HL-60/S4 (cell line): Measurements from ENCODE around the gene SLC43A3.

ENCODE experiments used
- in situ Hi-C: fragments of 300-500 bp; cut with MboI; formaldehyde crosslinking; loops from 2 replicates; pipeline ENCODE4 v1.14.3; 2022; ENCODE audit warnings: low sequenced_read_pairs

Gene SLC43A3

DNA sequence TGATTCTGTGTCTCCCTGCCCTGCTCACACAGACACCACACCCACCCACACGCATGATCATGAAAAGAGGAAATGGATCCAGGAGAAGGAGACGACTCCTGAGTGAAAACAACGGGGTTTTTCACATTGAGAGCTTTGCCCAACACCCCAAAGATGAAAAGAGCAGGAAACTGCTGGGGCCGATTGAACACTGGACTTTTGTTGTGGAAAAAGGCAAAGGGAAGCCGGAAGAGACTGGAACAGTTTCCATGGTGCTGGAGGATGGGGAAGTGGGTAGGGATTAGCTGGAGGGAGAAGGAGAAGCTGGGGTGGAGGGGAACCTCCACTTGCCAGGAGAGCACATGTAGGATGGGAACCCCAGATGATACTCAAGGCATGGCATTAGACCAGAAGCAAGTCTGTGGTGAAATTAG lies 5.2 kb upstream of the SLC43A3 start:
- in situ Hi-C loops: no loop called here

DNA sequence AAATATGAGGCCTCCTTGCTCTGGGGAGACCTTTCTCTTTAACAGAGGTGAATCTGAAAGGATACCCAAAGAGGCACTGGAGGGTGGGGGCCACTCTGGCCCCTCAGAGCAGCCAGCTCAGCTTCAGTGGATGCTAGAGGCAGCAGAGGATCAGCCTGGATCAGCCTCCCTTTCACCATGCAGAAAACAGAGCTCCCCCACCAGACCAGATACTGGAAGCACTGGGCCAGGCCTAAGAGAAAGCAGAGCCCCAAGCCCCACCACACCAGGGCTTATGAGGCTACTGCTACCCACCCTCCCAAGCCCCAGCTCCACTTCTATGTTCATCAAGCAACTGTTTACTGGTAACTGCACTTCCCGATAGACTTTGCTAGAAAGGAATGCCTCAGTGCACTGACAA lies 4.0 kb upstream of the SLC43A3 start:
- in situ Hi-C loops: no loop called here

DNA sequence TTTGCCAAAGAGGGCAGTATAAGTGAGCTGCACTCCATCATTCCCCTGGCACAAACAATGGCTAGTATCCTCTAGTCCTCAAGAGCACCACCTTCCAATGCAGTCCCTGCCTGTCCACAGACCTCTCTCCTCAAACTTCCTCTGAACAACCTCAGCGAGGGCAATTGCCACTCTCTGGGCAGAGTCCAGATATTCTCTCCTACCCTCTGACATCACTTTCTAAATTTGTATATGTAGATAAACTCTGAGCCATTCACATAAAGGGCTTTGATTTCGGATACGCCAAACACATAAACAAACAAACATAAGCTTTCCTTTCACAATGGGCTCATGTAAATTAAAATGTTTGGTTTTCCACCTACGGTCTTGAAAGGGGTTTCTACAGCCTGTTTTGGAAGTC lies 3.0 kb upstream of the SLC43A3 start:
- in situ Hi-C loops: no loop called here

DNA sequence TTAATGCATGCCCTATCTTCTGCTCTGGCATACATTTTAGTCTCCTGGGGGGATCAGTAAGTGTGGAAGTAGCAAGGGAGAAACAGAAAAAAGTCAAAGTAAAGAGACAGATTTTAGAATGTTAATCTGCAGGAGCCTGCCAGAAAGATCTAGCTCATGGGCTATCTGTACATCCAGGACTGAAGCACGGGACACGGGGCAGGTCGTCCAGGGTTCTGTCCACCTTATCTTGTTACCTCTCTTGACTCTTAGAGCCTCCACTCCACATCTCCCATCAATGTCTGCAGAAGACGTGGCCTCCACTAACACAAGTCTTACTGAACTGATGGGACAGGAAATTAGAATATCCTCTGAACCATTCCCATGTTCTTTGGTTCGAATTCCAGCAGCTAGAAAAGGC lies 1.7 kb upstream of the SLC43A3 start:
- in situ Hi-C loops: no loop called here

DNA sequence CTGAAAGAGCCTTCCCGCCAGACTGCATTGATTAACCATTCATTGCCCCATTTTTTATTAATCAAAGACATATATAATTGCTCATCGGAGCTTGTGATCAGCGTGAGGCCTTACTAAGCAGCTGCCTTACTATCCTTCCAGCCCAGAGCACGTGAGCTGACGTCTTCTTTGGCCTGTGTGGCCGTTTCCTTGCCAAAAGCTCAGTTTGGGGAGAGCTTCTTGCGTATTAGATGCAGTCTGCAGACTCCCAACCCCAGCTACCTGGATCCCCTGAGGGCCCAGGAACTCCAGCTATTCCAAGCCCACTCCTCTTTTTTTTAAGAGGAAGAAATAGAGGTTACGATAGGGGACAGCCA lies 784 bp upstream of the SLC43A3 start:
- in situ Hi-C loops: no loop called here

DNA sequence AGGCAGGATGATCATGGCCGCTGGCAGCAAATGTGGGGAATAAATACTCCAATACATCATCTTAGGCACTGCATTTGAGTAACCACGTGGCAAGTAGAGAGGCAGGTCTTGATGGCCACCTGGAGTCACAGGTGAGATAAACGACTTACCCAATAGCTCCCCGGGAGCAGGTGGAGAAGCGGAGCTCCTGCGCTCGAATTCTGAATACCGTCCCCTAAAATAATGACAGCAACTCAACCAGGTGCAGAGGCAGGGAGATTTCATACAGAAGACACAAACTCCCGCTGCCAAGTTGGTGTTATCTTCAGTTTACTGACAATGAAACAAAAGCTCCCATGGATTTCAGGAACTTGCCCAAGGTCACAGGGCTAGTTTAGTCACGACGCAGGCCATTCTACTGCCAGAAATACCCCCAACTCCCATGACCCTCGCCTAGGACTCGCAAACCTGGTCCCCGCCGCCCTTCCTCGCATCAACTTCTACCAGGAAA lies 437 bp downstream of the SLC43A3 start:
- in situ Hi-C loops: no loop called here

DNA sequence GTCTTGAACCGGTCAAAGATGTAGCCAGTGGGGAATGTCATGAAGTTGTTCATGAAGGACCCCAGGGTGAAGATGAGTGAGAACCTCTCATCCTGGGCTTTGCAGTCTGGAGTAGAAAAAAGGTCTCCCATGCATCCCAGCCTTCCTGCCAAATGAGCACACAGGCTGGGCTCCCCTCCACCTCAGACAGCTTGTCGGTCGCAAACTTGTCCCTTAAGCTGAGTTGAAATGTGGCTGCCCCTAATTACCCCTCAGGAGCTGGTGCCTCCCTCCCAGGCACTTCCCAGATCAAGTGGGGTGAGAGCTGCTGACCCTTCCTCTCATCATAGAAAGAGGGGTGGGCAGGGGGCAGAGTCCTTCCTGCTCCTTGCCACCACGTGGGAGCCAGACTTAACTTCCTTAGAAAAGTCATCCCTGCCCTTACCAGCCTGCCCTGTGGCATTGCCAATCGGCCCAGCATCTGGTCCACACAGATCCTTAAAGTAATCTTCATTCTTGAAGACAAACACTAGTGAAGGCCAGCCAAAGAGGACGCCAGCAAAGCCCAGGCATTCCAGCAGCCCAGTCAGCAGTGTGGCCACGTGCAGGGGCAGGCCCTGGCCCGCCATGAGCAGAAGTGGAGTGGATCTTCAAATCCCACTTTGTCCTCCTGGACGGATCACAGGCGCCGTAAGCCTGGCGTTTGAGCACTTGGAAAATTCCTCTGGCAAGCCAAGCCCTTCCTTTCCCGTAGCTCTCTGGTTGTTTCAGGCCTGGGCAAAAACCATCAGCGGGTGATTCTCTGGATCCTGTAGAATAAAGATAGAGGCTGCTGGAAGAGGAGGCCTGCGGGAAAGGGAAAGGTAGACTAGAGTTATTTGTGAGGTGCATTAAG lies 1.1 kb downstream of the SLC43A3 start:
- in situ Hi-C loops: no loop called here

DNA sequence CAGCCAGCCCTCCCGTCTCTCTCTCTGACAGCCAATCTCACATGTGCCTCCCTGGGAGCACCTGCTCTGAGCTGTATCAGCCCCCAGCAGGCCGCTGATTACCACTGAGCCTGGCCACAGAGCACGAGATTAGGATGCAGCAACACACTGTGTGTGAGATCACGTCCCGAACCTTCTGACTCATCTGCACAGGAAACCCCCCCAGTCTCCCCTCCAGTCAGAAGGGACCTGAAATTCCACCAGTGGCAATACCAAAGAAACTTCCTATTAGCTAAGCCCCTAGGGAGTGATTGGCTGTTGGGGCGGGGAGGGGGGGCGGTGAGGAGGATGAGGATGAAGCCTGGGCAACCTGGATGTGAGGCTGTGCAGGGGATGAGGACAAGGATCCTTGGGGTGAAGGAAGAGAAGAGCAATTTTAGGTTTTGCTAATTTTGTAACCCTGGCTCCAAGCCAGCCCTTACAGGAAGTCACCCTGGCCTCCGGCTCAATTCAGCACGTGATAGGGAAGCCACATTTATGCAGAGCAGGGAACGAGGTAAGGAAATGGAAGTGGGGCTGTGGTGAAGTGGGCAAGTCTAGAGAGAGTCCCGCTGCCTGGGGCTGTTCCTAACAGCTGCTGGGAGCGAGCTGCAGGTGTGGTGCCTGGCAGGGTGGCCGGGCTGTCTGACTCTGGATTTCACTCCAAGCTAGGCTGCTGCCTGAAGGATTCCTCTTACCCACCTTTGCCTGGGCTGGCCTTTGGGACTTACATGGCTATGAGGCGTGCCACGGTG lies 1.9 kb downstream of the SLC43A3 start:
- in situ Hi-C loops: no loop called here

DNA sequence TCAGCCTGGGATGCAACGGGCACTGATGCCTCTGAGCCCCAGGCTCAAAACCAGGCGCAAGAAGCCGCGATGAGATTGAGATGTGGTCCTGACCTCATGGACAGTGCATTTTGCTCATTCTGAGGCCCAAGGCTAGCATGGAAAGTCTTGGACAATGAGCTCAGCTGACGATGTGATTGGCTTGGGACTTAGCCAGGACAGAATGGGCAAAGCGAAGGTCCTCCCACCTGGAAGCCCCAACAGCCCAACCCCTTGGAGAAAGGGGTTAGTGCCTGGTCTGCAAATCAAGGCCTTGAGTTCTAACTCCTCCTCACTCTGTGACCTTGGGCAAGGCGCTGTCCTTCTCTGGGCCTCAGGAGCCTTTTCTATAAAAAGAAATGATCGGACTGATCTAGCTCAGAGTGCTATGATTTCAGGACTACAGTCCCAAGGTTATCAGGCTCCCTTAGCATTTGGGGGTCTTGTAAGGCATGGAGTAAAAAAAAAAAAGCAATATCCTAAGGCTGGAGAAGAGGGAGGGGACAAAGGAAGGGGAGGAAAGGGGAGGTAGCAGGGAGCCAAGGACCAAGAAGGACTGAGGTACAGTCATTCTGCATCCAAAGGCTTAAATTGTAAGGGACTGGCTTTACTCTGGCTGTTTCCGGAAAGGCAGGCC lies 2.7 kb downstream of the SLC43A3 start:
- in situ Hi-C loops: no loop called here

DNA sequence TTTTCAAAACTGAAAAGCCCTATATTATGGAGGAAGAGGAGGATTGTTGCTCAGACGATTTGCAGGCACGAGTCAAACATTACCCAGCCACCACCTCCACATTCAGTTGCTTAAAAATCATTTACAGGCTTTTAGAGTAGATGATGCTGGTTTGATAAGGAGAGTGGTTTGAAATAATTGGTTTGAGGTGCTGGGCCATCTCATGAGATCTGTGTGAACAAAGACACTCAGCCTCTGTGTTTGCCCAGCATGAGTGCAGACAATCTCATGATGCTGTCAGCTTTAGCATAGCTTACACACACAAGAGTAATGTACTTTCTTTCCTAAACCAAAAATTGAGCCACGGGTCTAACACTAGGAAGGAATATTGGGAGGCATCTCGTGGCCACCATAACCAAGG lies 4.3 kb downstream of the SLC43A3 start:
- in situ Hi-C loops: no loop called here

DNA sequence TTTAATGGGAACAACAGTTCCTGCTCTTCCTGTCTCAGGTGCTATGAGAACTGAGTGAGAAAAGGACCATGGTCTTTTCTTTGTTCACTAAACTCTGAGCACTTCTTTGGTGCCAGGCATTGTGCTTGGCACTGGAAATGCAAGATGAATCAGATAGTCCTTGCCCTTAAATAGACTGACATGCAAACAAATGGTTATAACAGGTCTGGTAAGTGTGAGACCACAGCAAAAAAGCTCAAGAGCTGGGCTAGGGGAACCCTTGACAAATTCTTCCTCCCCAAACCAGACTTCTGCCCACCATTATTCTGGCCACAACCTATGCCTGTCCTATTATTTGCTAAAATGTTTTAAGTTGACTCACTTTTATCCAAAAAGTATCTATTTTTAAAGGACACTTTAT lies 5.1 kb downstream of the SLC43A3 start:
- in situ Hi-C loops: no loop called here

DNA sequence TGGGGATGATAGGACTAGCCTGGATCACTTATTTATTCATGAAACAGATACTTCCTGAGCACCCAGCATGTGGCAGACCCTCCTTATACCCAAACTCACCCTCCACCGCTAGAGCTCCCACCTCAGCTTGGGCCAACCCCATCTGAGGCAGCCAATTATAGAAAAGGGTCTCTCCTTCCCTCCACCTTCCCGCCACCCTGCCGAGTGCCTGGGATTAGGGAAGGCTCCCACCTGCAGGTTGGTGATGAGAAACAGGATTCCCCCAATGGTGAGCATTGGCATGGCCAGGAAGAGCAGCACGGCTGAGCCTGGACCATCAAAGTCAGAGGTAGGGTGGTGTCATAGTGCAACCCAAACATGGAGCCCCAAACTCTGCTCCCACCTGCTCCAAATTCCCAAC lies 5.9 kb downstream of the SLC43A3 start:
- in situ Hi-C loops: no loop called here

DNA sequence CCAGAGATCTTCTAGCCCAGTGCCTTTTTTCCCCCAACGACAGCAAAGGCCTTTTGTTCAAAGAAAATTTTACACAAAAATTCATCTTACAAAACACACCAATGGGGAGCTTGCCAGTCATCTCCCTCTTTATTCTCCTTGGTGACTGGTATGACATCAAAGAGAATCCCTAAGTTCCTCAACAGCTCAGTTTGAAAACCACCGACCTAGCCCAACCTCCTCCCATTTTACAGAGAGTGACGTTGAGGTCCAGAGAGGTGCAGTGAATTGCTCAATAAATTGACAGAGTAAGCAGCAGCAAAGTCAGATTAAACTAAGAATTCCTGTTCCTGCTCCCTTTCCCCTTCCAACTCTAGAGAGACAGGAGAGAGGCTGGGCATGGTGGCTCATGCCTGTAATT lies 7.8 kb downstream of the SLC43A3 start:
- in situ Hi-C loops: no loop called here

DNA sequence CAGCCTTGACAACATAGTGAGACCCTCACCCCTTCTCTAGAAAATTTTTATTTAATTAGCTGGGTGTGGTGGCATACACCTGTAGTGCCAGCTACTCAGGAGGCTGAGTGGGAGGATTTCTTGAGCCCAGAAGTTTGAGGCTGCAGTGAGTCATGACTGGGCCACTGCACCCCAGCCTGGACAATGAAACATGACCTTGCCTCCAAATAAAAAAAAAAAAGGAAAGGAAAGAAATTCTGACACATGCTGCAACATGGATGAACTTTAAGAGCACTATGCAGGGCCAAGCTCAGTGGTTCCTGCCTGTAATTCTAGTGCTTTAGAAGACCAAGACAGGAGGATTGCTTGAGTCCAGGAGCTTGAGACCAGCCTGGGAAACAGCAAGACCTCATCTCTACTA lies 8.8 kb downstream of the SLC43A3 start:
- in situ Hi-C loops: no loop called here

DNA sequence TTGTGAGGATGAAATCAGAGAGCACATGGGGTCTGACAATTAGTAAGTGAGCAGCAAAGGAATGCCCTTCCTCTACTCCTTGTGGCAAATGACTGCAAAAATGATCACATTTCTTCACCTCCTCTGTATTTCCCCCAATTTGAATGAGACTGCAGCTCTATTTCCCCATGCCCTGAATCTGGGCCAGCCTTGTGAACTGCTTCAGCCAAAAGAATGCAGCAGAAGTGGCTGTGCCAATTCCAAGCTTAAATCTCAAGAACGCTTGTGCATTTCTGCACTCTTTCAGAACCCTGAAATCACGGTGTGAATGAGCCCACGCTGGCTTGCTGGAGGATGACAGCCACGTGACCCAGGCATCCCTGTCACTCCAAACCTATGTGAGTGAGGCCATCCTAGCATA lies 9.9 kb downstream of the SLC43A3 start:
- in situ Hi-C loops: no loop called here

DNA sequence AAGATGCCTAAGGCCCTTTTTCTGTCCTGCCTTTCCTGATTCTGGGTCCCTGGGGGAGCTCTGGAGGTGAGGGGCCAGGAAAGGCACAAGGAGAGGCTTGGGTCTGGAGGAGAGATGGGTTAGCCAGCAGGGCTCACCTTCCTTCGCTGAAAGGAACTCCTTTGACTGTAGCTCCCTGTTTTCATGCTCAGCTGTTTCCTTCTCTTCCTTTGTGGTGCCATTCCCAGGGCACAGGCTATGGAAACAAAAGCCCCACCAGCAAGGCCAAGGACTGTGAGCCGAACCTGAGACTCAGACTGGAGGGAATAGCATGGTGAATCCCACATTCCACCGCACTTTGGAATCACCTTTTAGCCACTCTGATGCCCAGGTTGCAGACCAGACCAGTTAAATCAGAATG lies 10.5 kb downstream of the SLC43A3 start:
- in situ Hi-C loops: no loop called here

DNA sequence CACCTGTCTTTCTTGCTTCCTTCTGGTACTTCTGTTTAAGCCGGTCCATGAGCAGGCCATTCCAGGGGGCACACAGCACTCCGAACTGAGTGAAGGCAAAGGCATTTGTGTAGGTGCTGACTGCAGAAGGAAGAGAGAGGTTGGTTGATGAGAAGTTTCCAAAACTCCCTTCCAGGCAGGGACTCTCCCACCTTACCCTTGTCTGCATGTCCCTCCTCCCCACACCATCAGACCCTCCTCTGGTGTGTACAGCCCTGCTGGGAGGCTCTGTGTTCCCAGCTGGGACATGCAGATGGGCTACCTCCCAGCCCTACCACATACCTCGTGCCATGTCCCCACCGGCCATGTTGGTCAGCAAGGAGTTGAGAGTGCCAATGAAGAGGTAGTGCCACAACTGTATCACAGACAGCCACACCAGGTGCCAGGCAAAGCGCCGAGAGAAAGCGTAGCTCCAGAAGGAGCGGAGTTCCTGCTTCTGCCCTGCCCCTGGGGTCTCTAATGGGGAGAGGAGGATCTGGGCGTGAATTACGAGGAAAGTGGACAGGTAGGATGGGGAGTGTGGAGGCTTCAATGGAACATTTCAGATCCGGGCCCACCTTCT lies 12.2 kb downstream of the SLC43A3 start:
- in situ Hi-C loops: no loop called here

DNA sequence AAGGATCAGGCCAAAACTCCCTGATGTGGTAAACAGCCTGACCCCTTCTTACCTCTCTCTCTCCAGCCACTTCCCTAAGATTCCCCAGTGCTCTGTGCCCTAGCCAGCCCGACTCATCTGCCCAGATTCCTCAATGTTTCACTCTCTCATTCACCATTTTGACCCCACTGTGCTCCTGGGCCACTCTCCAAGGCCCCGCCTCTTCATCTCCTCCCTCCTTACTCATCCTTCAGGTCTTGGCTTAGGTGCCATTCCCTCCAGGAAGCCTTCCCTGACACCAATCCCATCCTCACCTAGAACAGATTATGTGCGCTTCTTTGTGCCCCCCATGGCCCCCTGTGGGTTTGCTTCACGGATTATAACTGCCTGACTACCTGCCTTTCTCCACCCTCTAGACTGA lies 13.2 kb downstream of the SLC43A3 start:
- in situ Hi-C loops: no loop called here

DNA sequence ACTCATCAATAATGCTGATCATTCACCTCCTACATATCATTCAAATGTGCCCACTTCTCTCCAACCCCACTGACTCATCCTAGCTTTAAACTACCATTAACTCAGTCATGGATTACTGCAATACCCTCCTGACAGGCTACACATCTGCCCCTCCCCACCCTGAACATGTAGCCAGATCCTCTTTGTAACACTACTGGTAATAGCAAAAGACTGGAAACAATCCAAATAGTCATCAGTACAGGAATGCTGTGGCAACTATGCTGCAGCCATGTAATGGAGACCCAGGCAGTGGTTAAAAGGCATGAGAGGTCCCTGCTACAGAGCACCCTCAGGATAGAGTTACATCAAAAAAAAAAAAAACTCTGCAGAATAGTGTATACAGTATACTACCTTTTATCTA lies 16.6 kb downstream of the SLC43A3 start:
- in situ Hi-C loops: no loop called here

DNA sequence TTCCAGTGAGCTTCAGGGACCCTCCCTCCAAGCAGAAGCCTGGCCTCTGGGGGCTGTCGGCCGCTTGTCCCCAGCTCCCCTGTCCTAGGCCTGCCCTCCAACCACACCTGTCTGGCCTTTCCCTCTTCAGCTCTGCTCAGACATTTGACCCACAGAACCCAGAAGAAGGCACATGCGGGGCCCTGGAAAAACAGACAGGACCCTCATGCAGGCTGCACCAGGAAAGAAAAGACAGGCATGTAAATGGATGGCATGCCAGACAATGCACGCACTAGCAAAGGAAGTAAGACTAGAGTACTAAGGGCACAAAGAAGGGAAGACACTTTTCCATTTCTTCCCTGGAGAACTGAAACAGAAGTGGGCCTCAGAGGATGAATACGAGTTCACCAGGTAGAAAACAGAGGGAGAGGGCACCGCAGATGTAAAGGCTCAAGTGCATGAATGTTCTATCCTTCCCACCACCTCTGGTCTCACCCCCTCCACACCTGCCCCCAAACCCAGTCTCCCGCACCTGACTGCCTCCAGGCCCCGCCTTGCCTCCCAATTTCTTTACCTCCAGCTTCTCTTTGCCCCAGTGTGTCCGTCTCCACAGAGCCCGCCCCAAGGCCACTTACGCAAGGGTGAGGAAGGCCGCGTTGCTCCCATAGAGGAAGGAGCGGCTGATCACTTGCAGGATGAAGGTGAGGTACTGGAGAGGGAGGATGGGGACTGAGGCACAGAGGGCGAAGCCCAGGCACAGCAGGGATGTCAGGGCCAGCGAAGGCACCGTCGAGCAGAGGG lies 17.4 kb downstream of the SLC43A3 start:
- in situ Hi-C loops: no loop called here

DNA sequence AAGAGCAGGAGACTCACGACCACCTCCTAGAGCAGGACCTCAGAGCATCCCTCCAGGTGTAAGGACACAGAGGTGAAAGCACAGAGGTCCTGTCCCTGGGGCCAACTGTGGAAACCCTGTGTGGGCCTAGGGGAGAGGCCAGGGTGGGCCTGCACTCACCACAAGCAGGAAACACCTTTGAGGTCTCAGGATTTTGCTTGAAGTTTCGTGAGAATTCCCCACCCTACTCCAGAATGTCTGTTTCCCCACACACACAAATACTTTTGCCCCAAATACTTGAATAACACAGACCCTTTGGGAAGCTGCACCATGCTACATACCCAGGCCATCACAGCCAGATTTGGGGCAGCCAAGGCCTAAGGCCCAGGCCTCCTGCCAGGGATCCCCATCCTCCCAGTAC lies 18.1 kb downstream of the SLC43A3 start:
- in situ Hi-C loops: no loop called here
